HG03108 (cell line): Measurements from ENCODE around the gene SIGMAR1.
A peak's percentile ranks its signal among the peaks of the same experiment; 100 is the strongest.
"Not testable (repeated sequence)": the region's sequence is repeated elsewhere in the genome, so short reads cannot be mapped to it uniquely, and the experiment has no call there.

Experiments
- ATAC-seq: cut with Tn5 transposase; IDR thresholded peaks from one replicate; pipeline ENCODE4 v1.9.1; 2021; ENCODE audit warnings: moderate library complexity; ENCODE audit not compliant: unreplicated experiment

SIGMAR1 gene

GRCh38 chr9:34655394-34655793, 17.8 kb upstream of the SIGMAR1 start:
- ATAC-seq = no peak

- no peak for ATAC-seq
These were observed 16.9 kb upstream of the SIGMAR1 start for GRCh38 chr9:34654323-34655051.

GRCh38 chr9:34653151-34654072, 15.8 kb upstream of the SIGMAR1 start:
- no peak for ATAC-seq

- ATAC-seq = no peak
These were observed 15.0 kb upstream of the SIGMAR1 start for GRCh38 chr9:34652602-34653000.

GRCh38 chr9:34651876-34652601, 14.5 kb upstream of the SIGMAR1 start, which contains the start of gene IL11RA:
Gene IL11RA (plus strand): TSS chr9:34652185. CDS start chr9:34655218, 3,033 bp downstream.
- ATAC-seq = no peak

- ATAC-seq = no peak
These were observed 13.7 kb upstream of the SIGMAR1 start for GRCh38 chr9:34651321-34651720.

- ATAC-seq = no peak
These were observed 13.2 kb upstream of the SIGMAR1 start for GRCh38 chr9:34650816-34651215.

- ATAC-seq = no peak
These were observed 11.1 kb upstream of the SIGMAR1 start for GRCh38 chr9:34648673-34649072.

- no peak for ATAC-seq
These were observed 10.1 kb upstream of the SIGMAR1 start for GRCh38 chr9:34647651-34648050.

GRCh38 chr9:34647084-34647403, 9.5 kb upstream of the SIGMAR1 start:
- peak; percentile 22 for ATAC-seq

- ATAC-seq = peak; percentile 81
These were observed 8.9 kb upstream of the SIGMAR1 start, which contains the start of gene GALT for GRCh38 chr9:34646211-34647083. Gene GALT (plus strand): TSS chr9:34646675. CDS start chr9:34646705, 30 bp downstream.

GRCh38 chr9:34644766-34645314, 7.3 kb upstream of the SIGMAR1 start:
- no peak for ATAC-seq

- no peak for ATAC-seq
These were observed 5.1 kb upstream of the SIGMAR1 start for GRCh38 chr9:34642679-34643078.

GRCh38 chr9:34639322-34639721, 1.7 kb upstream of the SIGMAR1 start:
- ATAC-seq = not testable (repeated sequence)

- no peak for ATAC-seq
These were observed 505 bp upstream of the SIGMAR1 start for GRCh38 chr9:34638138-34638445.

- ATAC-seq = no peak
These were observed 714 bp downstream of the SIGMAR1 start for GRCh38 chr9:34636791-34637355.

- no peak for ATAC-seq
These were observed 2.0 kb downstream of the SIGMAR1 start for GRCh38 chr9:34635556-34635955.

GRCh38 chr9:34634551-34635248, 2.9 kb downstream of the SIGMAR1 start:
- ATAC-seq = no peak

GRCh38 chr9:34633851-34634550, 3.6 kb downstream of the SIGMAR1 start:
- no peak for ATAC-seq
